ENCODE measurements around the gene PAK4. TPM values are rescaled to one million over a fixed set of nuclear protein-coding genes. Genes with fewer than 3 reads are reported as not detected.

PAK4 gene
- total RNA-seq, 2 donors from 2014 or later, result 63.9 to 68.1 TPM

GRCh38 chr19:39150235-39150634, 24.6 kb downstream of the PAK4 start:
- Histone ChIP-seq H3K27me3 (ENCODE audit: control insufficient read depth, insufficient read depth, low read length, poor library complexity, severe bottlenecking) (no peaks in the 10 kb centered on the region), H3K4me3 (ENCODE audit: low read length) (no peak overlapping the region), H3K27ac (ENCODE audit: low read depth, low read length) (no peak overlapping the region), H3K4me1 (ENCODE audit: control insufficient read depth, insufficient read depth, low read length) (no peaks in the 10 kb centered on the region), H3K36me3 (ENCODE audit: control insufficient read depth, insufficient read depth, low read length) (peaks cover 9% of the 10 kb centered on the region), H3K9me3 (ENCODE audit: control insufficient read depth, low read length) (peaks cover 9% of the 10 kb centered on the region), H3K9ac (ENCODE audit: extremely low read depth, low read length, poor library complexity, severe bottlenecking) (no peak overlapping the region)
- Mint-ChIP-seq H3K9me3 (peaks cover 9% of the 10 kb centered on the region), H3K36me3 (ENCODE audit: low read depth) (peaks cover 13% of the 10 kb centered on the region), H3K27ac (peak overlapping the region; percentile 44), H3K27me3 (ENCODE audit: insufficient read depth) (no peaks in the 10 kb centered on the region), H3K4me3 (no peak overlapping the region), H3K4me1 (peaks cover 15% of the 10 kb centered on the region)
- DNase-seq, result no peak
- TF ChIP-seq, protein P1, sequence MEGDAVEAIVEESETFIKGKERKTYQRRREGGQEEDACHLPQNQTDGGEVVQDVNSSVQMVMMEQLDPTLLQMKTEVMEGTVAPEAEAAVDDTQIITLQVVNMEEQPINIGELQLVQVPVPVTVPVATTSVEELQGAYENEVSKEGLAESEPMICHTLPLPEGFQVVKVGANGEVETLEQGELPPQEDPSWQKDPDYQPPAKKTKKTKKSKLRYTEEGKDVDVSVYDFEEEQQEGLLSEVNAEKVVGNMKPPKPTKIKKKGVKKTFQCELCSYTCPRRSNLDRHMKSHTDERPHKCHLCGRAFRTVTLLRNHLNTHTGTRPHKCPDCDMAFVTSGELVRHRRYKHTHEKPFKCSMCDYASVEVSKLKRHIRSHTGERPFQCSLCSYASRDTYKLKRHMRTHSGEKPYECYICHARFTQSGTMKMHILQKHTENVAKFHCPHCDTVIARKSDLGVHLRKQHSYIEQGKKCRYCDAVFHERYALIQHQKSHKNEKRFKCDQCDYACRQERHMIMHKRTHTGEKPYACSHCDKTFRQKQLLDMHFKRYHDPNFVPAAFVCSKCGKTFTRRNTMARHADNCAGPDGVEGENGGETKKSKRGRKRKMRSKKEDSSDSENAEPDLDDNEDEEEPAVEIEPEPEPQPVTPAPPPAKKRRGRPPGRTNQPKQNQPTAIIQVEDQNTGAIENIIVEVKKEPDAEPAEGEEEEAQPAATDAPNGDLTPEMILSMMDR (conservative IDR thresholded peaks at IDR 0.05), result no peak
- 89 to 96% methylated on average over 7 to 8 of the region's 8 CpGs for WGBS, 2 experiments (ENCODE audit: insufficient coverage in 1 of 2, insufficient read length in 1 of 2)

DNA sequence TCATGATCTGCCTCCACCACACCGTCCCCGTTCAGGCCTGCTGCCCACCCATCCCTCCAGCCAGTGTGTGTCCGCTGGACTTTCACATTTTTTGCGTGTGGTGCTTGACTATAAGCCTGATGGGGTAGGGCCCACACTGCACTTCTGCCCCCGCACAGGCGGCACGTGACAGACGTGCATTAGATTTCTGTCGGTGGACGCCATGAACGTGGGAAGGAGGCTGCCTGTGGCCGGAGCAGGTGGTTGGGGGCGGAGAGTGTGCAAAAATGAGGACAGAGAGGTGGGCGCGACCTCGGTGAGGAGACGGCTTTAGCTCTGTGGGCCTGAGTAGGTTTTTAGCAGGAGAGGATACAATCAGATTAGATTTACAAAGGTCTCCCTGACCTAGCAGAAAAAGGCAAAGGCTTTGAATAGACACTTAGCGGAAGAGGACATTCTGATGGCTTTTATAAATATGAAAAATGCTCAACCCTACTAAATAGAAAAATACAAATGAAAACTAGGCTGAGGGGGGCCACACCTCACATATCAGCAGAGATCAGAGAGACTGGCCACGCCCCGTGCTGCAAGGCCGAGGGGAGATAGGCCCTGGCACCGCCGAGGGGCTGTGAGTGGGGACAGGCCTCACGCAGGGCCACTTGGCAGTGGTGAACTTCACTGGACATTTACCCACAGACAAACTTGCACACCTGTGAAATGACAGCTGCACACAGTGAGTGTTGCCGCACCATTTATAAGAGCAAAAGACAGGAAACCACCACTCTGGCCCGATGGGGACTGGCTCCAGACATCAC, 25.4 kb downstream of the PAK4 start:
- Histone ChIP-seq H3K4me3 (ENCODE audit: low read length) (no peak overlapping the region), H3K27ac (ENCODE audit: low read depth, low read length) (no peak overlapping the region), H3K9ac (ENCODE audit: extremely low read depth, low read length, poor library complexity, severe bottlenecking) (no peak overlapping the region), H3K36me3 (ENCODE audit: control insufficient read depth, insufficient read depth, low read length) (peaks cover 9% of the 10 kb centered on the region), H3K9me3 (ENCODE audit: control insufficient read depth, low read length) (peaks cover 9% of the 10 kb centered on the region), H3K27me3 (ENCODE audit: control insufficient read depth, insufficient read depth, low read length, poor library complexity, severe bottlenecking) (no peaks in the 10 kb centered on the region), H3K4me1 (ENCODE audit: control insufficient read depth, insufficient read depth, low read length) (no peaks in the 10 kb centered on the region)
- 93 to 95% methylated on average over 23 to 25 of the region's 26 CpGs for WGBS, 2 experiments (ENCODE audit: insufficient coverage in 1 of 2, insufficient read length in 1 of 2)
- Mint-ChIP-seq H3K27me3 (ENCODE audit: insufficient read depth) (no peaks in the 10 kb centered on the region), H3K4me3 (no peak overlapping the region), H3K4me1 (peaks cover 19% of the 10 kb centered on the region), H3K36me3 (ENCODE audit: low read depth) (peaks cover 13% of the 10 kb centered on the region), H3K9me3 (peaks cover 9% of the 10 kb centered on the region), H3K27ac (no peak overlapping the region)
- DNase-seq, result no peak
- TF ChIP-seq, protein P1 (conservative IDR thresholded peaks at IDR 0.05), result no peak

DNA sequence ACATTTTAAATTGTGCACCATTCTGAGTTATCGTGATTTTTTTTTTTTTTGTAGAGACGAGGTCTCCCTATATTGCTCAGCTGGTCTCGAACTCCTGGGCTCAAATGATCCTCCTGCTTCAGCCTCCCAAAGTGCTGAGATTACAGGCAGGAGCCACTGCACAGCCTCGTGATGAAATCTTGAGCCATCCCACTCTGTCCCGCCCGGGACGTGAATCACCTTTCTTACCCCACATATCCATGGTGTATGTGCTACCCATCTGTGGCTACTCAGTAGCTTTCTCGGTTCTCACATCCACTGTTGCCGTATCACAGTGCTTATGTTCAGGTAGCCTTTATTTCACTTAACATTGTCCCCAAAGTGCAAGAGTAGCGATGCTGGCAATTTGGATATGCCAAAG, 26.5 kb downstream of the PAK4 start:
- no peaks in the 10 kb centered on the region for H3K27me3 Mint-ChIP-seq (ENCODE audit: insufficient read depth)
- Histone ChIP-seq H3K9me3 (ENCODE audit: control insufficient read depth, low read length) (peaks cover 9% of the 10 kb centered on the region), H3K36me3 (ENCODE audit: control insufficient read depth, insufficient read depth, low read length) (peaks cover 9% of the 10 kb centered on the region), H3K27ac (ENCODE audit: low read depth, low read length) (no peak overlapping the region), H3K27me3 (ENCODE audit: control insufficient read depth, insufficient read depth, low read length, poor library complexity, severe bottlenecking) (no peaks in the 10 kb centered on the region), H3K4me3 (ENCODE audit: low read length) (no peak overlapping the region), H3K9ac (ENCODE audit: extremely low read depth, low read length, poor library complexity, severe bottlenecking) (no peak overlapping the region), H3K4me1 (ENCODE audit: control insufficient read depth, insufficient read depth, low read length) (no peaks in the 10 kb centered on the region)
- no peak overlapping the region for H3K4me3 Mint-ChIP-seq
- DNase-seq, result no peak
- peaks cover 9% of the 10 kb centered on the region for H3K9me3 Mint-ChIP-seq
- H3K36me3 Mint-ChIP-seq (ENCODE audit: low read depth), result peaks cover 13% of the 10 kb centered on the region
- H3K27ac Mint-ChIP-seq, result no peak overlapping the region
- TF ChIP-seq, protein P1 (conservative IDR thresholded peaks at IDR 0.05), result no peak
- WGBS, 2 experiments (ENCODE audit: insufficient coverage in 1 of 2, insufficient read length in 1 of 2), result 91 to 95% methylated on average over 9 to 10 of the region's 10 CpGs
- peaks cover 17% of the 10 kb centered on the region for H3K4me1 Mint-ChIP-seq
